Astrocyte of the cerebellum (primary cell): ENCODE measurements around the gene CUX1.

ENCODE experiments used
- DNase-seq: peaks from one replicate; pipeline ENCODE4 v3.0.0-alpha.2; 2011; ENCODE audit warnings: low read depth
- H3K4me3 ChIP-seq: 2 replicates; pipeline ENCODE4 v1.5.1; 2011; ENCODE audit warnings: mild to moderate bottlenecking, low read depth, low read length, moderate library complexity
- CTCF ChIP-seq: IDR thresholded peaks from 2 replicates; pipeline ENCODE4 v1.5.1; 2012; ENCODE audit warnings: low read length, low read depth, moderate library complexity, mild to moderate bottlenecking; ENCODE audit errors: missing control alignments
- in situ Hi-C: cut with HindIII; loops from 2 replicates; pipeline ENCODE4 v1.10.0; 2017; ENCODE audit warnings: low sequenced_read_pairs

CUX1 gene

DNA sequence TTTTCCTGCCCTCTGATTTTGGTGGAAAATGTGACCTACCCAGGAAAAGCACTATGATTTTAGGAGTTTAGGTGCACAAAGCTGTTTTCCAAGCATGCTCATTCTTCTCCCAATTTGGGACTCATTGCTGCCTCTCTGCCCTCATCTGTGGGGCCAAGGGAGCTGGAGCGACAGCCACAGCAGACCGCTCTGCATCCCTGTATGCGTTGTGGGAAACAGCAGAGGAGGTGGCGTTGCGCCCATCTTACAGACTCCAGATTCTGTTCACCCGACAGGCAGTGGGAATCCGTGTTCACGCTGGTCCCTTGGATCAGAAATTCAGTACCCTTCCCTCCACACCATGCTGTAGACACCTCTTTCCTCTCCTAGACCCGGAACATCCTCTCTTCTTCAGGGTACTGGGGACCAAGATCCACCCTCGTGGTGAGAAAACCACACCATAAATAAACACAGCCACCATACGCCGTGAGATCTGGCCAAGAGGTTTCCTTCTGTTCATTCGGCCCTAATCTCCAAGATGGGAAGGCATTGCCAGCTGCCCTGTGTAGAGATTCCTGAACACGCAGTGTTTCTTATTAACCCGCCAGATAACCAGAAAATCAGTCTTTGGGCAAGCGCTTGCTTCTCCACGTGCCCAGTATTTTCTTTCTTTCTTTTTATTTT is 87.9 kb downstream of the CUX1 start:
- no peak for TF ChIP-seq CTCF
- H3K4me3 ChIP-seq, result no peak overlapping the region
- no peak for DNase-seq
- in situ Hi-C loops, result no loop called here

DNA sequence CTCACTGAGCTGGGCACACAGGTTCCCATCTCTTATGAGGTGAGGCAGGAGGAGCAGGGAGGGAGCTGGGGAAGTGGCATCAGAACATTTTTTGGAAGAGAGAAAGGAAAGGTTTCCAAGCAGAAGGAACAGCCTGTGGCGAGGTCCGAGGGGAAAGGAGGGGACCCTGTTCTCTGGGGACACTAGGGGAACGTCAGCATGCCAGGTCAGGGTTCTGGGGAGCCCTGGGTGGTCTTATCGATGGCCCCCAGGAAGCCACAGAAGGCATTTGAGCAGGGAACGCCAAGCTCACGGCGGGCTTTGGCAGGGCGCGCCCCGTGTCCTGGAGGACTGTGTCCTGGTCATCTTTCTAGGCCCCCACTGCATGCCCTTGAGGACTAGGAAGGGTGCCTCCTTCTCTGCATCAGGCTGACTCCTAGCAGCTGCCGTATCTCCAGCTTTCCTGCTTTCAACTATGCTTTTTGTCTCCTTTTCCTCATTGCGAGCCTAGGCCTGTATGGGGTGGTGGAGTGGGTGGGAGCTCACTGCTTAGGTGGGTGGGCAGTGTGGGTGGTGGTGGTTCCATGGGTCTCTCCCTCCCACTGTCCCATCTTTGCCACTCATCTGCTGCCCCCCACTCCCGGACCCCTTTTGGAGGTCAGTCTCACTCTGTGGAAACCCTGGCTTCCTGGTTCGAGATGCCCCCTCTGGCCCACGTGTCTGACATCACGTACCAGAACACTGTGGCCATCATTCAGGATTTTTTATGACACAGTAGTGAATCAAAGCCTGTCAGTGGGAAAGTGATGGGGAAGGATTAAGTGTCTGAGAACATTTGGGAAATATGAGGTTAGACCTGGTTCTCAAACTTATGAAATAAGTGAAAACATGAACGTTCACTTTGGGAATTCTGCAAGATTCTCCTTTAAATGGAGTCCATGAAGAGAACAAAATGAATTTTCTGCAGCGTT is 89.1 kb downstream of the CUX1 start:
- TF ChIP-seq CTCF, result no peak
- no peak overlapping the region for H3K4me3 ChIP-seq
- DNase-seq, result no peak
- in situ Hi-C loops, result no loop called here

GRCh38 chr7:101910991-101911799 is 93.8 kb downstream of the CUX1 start:
- in situ Hi-C loops, result no loop called here
- H3K4me3 ChIP-seq, result no peak overlapping the region
- DNase-seq, result no peak
- no peak for TF ChIP-seq CTCF

GRCh38 chr7:101911800-101912715 is 94.6 kb downstream of the CUX1 start:
- no peak overlapping the region for H3K4me3 ChIP-seq
- in situ Hi-C loops, result no loop called here
- no peak for TF ChIP-seq CTCF
- DNase-seq, result no peak

DNA sequence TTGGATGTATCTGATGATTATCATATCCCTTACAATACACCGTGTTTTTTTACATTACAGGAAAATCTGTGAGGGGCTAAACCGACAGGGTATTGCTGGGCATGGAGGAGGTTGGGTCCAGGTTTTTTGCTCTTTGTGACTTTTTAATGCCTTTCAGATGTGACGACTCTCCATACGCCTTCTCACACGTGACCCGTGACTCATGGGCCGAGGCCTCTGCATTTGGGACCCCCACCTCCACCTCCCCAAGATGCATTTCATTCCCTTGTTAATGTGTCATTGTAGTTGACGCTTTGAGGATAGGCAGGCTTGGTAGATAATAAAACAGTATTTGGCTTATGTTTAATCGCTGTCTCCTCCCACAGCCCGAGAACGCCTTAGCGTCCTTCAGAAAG is 95.3 kb downstream of the CUX1 start:
- in situ Hi-C loops, result no loop called here
- no peak for DNase-seq
- TF ChIP-seq CTCF, result no peak
- no peak overlapping the region for H3K4me3 ChIP-seq
